ENCODE data around the gene KRTAP10-1. TPM values are rescaled to one million over a fixed set of nuclear protein-coding genes. Genes with fewer than 3 reads are reported as not detected.

Gene KRTAP10-1
- polyA plus RNA-seq, 1 donor (not counting 4 experiments of a cell fraction or from before 2014, with no cell fraction given): not detected

DNA sequence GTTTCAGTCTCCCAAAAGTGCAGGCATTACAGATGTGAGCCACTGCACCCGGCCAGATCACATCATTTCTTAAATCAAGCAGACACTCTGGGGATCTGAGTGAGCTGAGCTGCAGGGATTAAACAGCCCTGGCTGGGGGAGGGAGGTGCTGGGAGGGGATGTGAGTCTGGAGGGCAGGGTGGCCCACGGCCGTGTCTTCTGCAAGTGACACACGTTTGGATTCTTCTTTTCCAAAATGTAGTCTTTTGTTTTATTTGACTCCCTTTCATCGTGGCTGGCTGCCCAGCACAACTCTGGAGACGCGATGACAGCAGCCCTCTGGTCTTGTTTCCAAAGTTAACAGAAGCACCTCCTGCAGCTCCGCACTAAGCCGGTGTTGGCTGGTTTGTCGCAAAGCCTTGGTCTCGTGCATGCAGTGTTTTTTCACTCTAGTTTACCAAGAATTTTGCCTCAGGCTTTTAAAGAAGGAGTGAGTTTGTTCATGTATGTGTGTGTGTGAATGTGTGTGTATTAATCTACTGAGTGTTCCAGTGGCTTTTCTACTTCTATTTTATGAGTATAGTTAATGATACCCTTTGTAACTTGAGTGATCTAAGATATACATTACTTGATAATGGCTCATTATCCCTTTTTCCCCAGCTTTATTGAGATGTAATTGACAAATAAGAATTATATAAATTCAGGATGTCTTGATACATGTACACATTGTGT, 43.2 kb upstream of the KRTAP10-1 start:
- Histone ChIP-seq H2AFZ (ENCODE audit: control insufficient read depth, low read length) (no peak overlapping the region), H3K9me1 (ENCODE audit: control insufficient read depth, extremely low read depth, insufficient read depth, low read length) (no peaks in the 10 kb centered on the region), H3K4me1 (ENCODE audit: control insufficient read depth, extremely low read depth, insufficient read depth, low read length) (no peaks in the 10 kb centered on the region), H3K9ac (ENCODE audit: control insufficient read depth, extremely low read depth, insufficient read depth, low read length) (no peak overlapping the region), H3K4me2 (ENCODE audit: control insufficient read depth, extremely low read depth, insufficient read depth, low read depth, low read length) (no peak overlapping the region), H3K79me2 (ENCODE audit: control insufficient read depth, insufficient read depth, low read length) (no peaks in the 10 kb centered on the region), H3K27ac (ENCODE audit: control insufficient read depth, insufficient read depth, low read length) (no peak overlapping the region), H3K36me3 (ENCODE audit: control insufficient read depth in 2 of 2, extremely low read depth in 1 of 2, insufficient read depth in 2 of 2, low read length in 2 of 2) (no peaks in the 10 kb centered on the region), H4K20me1 (ENCODE audit: control insufficient read depth, extremely low read depth, insufficient read depth, low read length) (no peaks in the 10 kb centered on the region), H3K9me3 (ENCODE audit: control insufficient read depth, low read depth, low read length) (peaks cover 11% of the 10 kb centered on the region), H3K27me3 (ENCODE audit: control insufficient read depth, extremely low read depth, insufficient read depth, low read length) (no peaks in the 10 kb centered on the region), H3K4me3 (ENCODE audit: control insufficient read depth in 2 of 3, extremely low read depth in 1 of 3, insufficient read depth in 2 of 3, low read depth in 1 of 3, low read length in 3 of 3) (no peak overlapping the region)
- TF ChIP-seq, protein P1, sequence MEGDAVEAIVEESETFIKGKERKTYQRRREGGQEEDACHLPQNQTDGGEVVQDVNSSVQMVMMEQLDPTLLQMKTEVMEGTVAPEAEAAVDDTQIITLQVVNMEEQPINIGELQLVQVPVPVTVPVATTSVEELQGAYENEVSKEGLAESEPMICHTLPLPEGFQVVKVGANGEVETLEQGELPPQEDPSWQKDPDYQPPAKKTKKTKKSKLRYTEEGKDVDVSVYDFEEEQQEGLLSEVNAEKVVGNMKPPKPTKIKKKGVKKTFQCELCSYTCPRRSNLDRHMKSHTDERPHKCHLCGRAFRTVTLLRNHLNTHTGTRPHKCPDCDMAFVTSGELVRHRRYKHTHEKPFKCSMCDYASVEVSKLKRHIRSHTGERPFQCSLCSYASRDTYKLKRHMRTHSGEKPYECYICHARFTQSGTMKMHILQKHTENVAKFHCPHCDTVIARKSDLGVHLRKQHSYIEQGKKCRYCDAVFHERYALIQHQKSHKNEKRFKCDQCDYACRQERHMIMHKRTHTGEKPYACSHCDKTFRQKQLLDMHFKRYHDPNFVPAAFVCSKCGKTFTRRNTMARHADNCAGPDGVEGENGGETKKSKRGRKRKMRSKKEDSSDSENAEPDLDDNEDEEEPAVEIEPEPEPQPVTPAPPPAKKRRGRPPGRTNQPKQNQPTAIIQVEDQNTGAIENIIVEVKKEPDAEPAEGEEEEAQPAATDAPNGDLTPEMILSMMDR (optimal IDR thresholded peaks at IDR 0.05 in 1 of 3, IDR thresholded peaks at IDR 0.05 in 1 of 3, conservative IDR thresholded peaks at IDR 0.05 in 1 of 3; ENCODE audit: extremely low read depth in 1 of 3, insufficient read depth in 2 of 3, low read length in 3 of 3): no peak
- no peak for TF ChIP-seq EZH2 (IDR thresholded peaks at IDR 0.05; ENCODE audit: low read length)
- FAIRE-seq: no peak
- no peak for DNase-seq (ENCODE audit: low read depth, low spot score)
- dilution Hi-C loops (cut with MboI; ENCODE audit: extremely low pct_ligation_motif_present, low sequenced_read_pairs): no loop called here

DNA sequence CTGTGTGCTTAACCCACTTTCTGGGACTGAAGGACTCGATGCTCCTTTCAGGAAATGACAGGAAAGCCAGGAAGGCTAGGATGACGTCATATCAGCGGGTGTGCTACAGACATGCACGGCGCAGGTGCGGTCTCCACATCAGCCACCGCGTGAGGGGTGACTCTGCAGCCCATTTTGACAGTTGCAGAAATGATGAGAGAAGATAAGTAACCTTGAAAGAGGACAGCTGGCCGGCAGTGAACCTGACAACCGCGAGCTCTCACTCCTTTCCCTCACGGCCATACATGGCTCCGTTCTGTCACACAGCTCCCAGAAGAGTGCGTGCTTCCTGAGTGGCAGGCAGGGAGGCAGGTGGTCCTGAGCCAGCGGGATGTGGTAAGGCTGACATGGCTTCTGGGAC, 42.1 kb upstream of the KRTAP10-1 start:
- Histone ChIP-seq H4K20me1 (ENCODE audit: control insufficient read depth, extremely low read depth, insufficient read depth, low read length) (no peaks in the 10 kb centered on the region), H3K27me3 (ENCODE audit: control insufficient read depth, extremely low read depth, insufficient read depth, low read length) (no peaks in the 10 kb centered on the region), H2AFZ (ENCODE audit: control insufficient read depth, low read length) (no peak overlapping the region), H3K27ac (ENCODE audit: control insufficient read depth, insufficient read depth, low read length) (no peak overlapping the region), H3K9ac (ENCODE audit: control insufficient read depth, extremely low read depth, insufficient read depth, low read length) (no peak overlapping the region), H3K9me3 (ENCODE audit: control insufficient read depth, low read depth, low read length) (peaks cover 11% of the 10 kb centered on the region), H3K79me2 (ENCODE audit: control insufficient read depth, insufficient read depth, low read length) (no peaks in the 10 kb centered on the region), H3K36me3 (ENCODE audit: control insufficient read depth in 2 of 2, extremely low read depth in 1 of 2, insufficient read depth in 2 of 2, low read length in 2 of 2) (no peaks in the 10 kb centered on the region), H3K4me2 (ENCODE audit: control insufficient read depth, extremely low read depth, insufficient read depth, low read depth, low read length) (no peak overlapping the region), H3K9me1 (ENCODE audit: control insufficient read depth, extremely low read depth, insufficient read depth, low read length) (no peaks in the 10 kb centered on the region), H3K4me3 (ENCODE audit: control insufficient read depth in 2 of 3, extremely low read depth in 1 of 3, insufficient read depth in 2 of 3, low read depth in 1 of 3, low read length in 3 of 3) (no peak overlapping the region), H3K4me1 (ENCODE audit: control insufficient read depth, extremely low read depth, insufficient read depth, low read length) (no peaks in the 10 kb centered on the region)
- no peak for DNase-seq (ENCODE audit: low read depth, low spot score)
- FAIRE-seq: no peak
- dilution Hi-C loops (cut with MboI; ENCODE audit: extremely low pct_ligation_motif_present, low sequenced_read_pairs): no loop called here
- no peak for TF ChIP-seq EZH2 (IDR thresholded peaks at IDR 0.05; ENCODE audit: low read length)
- TF ChIP-seq, protein P1 (optimal IDR thresholded peaks at IDR 0.05 in 1 of 3, IDR thresholded peaks at IDR 0.05 in 1 of 3, conservative IDR thresholded peaks at IDR 0.05 in 1 of 3; ENCODE audit: extremely low read depth in 1 of 3, insufficient read depth in 2 of 3, low read length in 3 of 3): no peak
